Left forelimb (tissue), 1 donor: ENCODE measurements around the gene NCOA4.
A peak's percentile ranks its signal among the peaks of the same experiment; 100 is the strongest.
"Not testable (repeated sequence)": the region's sequence is repeated elsewhere in the genome, so short reads cannot be mapped to it uniquely, and the experiment has no call there.

Experiments used
- DNase-seq: peaks from one replicate; pipeline ENCODE4 v3.0.0-alpha.2; 2018; ENCODE audit warnings: low spot score

Gene NCOA4

DNA sequence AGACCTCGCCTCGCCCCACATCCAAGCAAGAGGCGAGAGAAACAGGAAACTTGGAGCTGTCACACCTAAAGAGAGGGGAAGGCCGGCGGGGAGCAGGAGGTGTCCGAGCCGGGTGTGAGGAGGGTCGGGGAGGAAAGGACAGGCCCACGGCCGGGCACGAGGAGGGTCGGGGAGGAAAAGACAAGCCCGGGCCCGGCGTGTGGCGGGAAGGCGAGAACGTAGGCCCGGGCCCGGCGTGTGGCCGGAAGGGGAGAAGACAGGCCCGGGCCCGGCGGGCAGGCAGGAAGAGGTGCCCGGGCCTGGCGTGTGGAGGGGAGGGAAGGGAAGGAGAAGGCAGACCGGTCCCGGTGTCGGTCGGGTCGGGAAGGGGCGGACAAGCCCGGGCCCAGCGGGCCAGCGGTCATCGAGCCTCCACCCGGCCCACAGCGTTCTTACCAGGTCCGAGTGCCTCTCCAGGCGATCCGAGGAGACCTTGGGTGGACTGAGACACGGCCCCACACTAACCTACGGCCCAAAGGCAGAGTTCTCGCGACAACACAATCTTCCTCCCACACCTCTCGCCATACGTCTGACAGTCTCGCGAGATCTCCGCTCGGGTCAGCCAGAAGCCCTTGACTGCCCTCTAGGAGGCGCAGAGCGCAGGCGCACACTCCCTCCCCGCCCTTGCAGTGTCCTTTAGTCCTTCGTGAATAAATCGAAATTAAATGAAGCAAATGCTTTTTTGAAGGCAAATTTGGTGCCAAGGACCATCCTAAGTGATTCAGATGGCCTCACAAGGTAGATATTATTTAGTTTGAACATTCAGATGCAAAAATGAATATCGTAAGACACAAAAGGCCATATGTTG, at the start of gene NCOA4:
TSS of gene NCOA4 (minus strand) at position 533 of the 847 bp plus-strand sequence. CDS start 13,943 bp downstream, outside the sequence.
- DNase-seq = peak; percentile 96

DNA sequence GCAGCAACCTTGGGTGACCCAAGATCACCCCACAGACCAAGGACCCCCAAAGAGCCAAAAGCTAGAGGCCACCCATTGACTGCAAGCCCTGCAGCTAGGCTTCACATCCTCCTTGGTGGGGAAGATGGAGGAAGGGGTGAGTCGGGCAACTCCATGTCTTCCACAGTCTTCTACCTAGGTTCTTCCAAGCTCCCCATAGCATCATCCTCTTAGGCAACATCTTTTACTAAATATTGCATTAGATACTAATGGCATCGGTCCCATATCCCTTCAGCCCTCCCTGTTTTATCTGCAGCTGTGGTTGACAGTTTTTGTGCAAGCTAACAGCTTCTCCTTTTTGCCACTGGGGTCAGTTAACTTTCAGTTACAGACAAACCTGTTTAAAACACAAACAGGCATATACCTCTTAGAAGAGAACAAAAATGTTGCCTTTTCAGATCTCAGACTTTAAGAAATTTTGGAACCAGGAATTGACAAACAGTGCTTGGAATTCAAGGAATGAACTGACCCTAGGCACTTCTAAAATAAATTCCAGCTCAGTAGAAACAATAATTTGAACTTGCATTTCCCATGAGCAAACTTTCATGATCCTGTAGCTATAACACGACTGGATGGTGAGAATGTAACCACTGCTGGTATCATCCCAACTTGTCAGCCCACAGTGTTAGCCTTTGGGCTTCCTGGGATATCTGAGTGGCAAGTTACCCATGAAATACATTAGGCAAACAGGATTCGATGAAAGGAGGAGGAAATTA, 49.6 kb upstream of the NCOA4 start:
- DNase-seq = no peak

DNA sequence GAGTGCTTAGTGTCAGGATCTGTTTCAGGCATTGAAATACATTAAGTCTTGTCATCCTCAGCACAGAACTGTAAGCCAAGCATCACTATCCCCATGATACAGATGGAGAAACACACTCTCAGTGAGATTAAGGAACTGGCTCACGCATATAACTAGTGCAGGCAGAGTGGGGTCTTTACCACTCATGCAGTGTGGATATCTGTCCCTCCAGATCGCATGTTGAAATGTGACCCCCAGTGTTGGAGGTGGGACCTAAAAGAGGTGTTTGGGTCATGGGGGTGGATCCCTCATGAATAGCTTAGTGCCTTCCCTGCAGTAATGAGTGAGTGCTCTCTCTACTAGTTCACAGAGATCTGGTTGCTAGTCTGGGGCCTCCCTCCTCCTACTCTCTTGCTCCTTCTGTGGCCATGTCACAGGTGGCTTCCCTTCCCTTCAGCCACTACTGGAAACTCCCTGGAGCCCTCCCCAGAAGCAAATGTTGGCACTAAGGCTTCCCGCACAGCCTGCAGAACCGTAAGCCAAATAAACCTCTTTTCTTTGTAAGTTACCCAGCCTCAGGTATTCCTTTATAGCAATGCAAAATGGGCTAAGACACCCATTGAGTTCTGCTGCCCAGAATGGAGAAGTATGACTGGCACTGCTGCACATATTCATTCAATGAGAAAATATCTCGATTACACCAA, 47.4 kb upstream of the NCOA4 start:
- no peak for DNase-seq

DNA sequence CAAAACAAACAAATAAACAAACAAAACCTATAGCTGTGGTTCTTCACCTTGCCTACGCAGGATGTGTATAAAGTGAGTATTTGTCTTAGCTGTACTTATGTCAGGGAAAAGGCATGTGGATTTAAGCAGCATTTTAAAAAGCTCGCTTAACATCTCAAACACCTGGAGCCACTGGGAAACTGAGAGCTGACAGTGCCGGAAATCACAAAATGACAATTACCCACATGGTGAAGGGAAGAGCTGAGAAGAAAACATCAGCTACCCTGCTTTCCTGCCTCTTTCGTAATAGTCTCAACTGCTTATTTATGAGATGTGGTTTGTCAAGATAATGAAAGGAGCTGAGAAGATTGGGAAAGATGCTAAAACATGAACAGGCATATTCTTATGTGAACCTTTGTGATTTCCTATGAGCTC, 46.7 kb upstream of the NCOA4 start:
- no peak for DNase-seq

DNA sequence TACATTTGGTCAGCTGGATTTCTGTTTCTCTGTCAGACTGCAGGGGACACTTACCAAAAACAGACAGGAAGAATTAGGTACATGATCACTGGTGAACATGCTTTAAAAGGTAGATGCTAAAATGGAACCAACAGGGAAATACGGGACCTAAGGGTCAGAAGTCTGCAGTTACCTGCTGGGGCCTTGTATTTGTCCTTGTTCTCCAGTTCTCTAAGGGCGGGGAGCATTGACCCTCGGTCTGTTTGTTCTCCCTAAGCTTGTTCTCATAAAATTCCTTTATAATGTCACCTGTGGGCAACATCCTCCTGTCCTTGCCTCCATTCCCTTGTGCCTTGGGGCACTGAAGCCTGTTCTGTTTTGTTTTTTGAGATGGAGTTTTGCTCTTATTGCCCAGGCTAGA, 45.4 kb upstream of the NCOA4 start:
- DNase-seq = no peak

DNA sequence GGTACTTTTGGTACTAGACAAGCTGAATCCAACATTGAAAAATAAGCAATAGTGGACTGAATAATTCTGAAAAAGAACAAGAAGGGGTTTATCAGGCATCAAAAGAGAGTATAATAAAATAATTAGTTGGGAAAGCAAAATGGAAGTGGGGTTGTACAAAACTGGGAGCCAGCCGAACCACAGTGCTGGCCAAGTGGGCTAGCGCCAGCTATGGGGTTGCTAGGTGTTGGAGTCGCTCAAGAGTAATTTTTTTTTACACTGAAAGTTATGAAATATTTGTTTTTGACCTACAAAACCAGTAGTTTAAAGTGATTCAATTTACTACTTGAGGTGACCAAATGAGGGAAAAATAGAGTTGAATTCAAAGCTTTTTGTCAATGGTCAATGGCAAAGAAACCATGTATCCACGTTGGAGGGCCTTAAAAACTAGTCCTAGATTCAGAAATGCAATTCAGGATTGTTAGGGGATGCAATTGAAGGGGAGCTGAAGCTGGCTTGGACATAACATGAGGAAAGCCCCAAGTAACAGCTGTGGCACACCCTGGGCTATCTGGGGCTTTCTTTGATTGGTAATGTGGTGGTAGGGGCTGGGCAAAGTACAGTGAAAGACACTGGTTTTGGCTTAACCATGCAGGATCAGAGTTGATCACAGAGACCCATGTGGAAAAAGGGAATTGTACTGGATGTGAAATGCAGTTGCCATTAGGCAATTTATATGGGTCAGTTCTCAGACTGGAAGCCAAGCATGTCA, 43.9 kb upstream of the NCOA4 start:
- no peak for DNase-seq

DNA sequence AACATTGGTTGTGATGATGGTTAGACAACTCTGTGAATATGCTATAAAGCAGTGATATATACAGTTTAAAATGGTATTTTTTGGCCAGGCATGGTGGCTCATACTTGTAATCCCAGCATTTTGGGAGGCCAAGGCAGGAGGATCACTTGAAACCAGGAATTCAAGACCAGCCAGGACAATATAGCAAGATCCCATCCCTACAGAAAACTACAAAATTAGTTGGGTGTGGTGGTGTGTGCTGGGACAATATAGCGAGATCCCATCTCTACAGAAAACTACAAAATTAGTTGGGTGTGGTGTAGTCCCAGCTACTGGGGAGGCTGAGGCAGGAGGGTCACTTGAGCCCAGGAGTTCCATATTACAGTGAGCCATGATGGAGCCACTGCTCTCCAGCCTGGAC, 43.1 kb upstream of the NCOA4 start:
- no peak for DNase-seq

DNA sequence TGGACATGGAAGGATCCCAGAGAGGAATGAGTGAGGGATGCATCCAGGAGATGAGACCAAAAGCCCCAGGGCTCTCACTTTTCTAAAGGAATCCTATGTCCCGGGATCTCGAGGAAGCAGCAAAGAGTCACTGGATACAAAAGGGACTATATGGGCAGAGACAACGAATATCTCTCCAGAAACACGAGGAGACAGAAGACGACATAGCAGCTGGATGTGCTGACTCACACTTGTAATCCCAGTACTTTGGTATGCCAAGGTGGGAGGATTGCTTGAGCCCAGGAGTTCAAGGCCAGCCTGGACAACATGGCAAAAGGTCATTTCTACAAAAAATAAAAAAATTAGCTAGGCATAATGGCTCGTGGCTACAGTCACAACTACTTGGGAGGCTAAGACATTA, 40.3 kb upstream of the NCOA4 start:
- no peak for DNase-seq

DNA sequence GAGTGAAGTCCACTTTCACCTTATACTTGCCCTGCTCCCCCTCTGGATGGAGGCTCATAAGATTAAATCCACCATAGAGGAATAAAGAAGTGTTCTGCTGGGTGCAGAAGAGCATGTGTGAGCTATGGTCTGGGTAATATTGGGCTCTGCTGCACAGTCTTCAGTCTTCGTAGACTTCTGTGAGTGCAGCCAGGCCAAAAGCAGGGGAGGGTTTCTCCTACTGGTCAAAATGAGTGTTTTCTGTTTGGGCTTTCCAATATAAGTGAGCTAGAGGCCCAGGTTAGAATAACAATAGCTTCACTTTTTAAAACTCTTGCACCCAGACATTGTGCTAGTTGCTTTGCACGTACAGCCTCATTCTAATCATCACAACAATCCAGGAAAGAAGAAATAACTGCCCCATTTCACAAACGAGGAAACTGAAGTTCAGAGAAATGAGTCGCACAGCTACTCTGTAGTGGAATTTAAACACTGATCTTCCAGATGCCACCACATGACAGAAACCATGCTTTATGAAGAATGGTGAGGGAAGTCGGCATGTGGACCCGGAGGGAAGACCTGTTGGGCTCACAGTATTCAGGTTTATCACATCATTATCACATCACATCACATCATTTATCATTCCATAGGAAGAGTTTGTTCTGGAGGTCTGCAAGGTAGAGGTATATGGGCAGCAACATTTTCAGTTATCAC, 39.5 kb upstream of the NCOA4 start:
- DNase-seq = no peak

DNA sequence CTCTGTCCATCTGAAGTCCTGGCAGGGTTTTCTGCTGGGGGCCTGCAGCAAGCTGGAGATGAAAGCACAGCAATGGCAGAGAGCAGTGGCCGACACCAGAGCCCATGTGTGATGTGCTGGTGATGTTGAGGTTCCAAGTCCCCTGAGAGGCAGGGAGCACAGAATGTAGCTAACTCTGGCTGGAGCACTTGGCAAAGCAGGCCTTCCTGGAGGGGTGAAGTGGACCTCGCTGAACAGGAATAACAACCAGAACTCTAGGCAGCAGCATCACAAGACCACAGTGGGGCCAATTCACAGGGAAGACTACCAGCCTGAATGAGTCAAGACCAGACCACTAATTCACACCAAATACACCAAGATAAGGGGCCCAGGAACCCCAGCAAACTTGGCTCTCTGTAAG, 38.5 kb upstream of the NCOA4 start:
- no peak for DNase-seq

DNA sequence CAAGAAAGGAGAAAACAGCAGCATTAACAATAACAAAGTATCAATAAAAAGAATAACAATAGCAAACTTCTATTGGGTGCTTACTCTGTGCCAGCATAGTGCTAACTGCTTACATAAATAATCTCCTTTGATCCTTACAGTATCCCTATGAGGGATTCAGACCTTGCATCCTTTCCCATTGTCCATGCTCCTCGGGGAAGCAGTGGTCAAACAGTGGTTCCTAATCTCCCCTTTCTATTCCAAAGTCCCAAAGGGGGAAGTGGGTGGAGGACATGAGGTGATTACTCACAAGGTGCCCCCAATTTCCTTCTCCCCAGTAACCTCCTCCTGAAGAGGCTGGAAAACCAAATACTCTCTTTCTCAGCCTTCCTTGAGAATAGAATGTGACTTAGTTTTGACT, 37.7 kb upstream of the NCOA4 start:
- no peak for DNase-seq

DNA sequence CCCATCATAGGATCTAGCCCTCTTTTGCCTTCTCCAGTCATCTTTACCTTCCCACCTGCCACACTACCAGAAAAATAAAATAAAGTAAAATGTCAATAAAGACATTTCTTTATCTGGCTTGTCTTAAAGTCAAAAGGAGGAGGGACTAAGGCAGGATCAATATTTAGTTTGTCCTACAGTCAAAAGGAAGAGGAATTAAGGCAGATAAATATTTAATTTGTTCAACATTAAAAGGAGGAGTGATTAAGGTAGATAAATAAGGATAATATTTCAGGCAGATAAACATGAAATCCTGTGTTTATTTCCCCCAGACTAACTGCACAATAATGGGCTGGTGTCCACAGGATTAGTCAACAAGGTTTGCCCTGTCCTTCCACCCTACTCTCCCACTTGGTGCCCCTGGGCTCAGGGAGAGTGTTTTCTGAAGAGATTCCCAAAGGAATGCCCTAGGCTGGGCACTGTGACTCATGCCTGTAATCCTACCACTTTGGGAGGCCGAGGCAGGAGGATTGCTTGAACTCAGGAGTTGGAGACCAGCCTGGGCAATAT, 33.9 kb upstream of the NCOA4 start:
- DNase-seq = no peak

DNA sequence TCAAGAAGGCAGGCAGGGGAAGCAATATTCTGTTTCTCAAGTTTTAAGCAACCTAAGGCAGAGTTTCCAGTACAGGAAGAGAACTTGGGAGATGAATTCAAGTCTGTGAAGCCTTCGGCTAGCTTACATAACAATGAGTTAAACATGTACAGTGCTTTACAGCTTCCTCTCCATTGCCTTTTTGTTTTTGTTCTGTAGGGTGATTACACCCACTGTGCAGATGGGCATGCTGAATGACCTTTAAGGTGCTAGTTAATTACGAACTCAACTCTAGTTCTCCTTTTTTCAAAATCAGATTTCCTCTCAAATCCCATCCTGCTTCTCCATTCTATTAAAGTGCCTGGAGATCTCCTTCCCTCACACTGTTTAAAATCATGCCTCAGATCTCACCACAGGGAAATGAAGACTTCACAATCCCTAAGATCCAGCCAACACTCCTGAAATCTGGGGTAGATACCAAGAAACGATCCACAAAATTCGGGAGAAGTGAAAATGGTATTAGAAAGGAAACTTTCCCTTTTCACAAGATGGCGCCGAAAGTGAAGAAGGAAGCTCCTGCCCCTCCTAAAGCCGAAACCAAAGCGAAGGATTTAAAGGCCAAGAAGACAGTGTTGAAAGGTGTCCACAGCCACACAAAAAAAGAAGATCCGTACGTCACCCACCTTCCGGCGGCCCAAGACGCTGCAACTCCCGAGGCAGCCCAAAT, 32.5 kb upstream of the NCOA4 start:
- DNase-seq = no peak

DNA sequence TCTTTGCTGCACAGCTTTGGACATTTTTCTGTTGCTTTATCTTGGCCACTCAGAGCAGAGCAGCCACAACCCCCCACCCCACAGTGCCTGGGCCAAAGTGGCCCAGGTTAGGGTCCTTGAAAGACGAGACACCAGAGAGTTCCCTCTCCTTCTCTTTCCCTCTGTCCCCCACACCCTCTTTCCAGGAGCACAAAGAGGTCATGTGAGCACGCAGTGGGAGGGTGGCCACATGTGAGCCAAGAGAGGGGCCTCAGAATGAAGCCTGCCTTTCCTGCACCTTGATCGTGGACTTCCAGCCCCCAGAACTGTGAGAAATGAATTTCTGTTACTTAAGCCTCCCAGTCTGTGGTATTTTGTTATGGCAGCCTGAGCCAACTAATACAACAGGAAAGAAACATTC, 30.3 kb upstream of the NCOA4 start:
- DNase-seq = no peak

DNA sequence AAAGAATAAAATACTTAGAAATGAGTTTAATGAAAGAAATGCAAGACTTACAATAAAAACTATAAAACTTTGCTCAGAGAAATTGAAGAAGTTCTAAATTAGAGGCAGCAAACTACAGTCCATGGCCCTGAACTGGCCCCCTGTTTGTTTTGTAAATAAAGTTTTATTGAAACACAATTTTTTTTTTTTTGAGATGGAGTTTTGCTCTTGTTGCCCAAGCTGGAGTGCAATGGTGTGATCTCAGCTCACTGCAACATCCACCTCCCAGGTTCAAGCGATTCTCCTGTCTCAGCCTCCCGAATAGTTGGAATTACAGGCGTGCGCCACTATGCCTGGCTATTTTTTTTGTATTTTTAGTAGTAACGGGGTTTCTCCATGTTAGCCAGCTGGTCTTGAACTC, 27.5 kb upstream of the NCOA4 start:
- not testable (repeated sequence) for DNase-seq

DNA sequence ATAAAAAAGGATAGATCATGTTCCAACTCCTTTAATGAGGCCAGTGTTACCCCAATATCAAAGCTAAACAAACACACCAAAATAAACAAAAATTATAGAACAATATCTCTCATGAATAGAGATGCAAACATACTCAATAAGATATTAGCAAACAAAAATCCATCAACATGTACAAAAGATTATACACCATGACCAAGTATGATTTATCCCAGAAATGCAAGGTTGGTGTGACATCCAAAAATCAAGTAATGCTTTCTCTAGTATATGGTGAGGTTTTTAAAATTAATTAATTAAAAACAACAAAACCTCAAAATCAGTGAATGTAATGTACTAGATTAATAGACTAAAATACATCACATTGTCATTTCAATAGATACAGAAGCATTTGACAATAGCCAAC, 26.6 kb upstream of the NCOA4 start:
- no peak for DNase-seq

DNA sequence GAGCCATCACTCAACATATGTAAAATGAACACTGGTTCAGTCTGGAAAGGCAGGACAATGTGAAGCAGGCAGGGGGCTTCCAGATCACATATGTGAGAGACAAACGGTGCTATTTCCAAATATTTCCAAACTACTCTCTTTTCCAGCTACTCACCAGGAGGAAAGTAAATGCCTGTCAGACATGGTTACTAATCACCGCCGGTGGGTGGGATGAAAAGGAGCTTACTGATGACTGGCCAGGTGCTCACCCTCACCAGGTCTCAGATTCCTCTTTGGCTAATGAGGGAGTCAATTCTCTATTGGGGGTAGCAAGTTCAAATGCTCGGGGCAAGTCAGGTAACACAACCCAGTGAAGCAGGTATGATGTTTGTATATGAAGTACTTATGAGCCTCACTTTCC, 25.3 kb upstream of the NCOA4 start:
- no peak for DNase-seq

DNA sequence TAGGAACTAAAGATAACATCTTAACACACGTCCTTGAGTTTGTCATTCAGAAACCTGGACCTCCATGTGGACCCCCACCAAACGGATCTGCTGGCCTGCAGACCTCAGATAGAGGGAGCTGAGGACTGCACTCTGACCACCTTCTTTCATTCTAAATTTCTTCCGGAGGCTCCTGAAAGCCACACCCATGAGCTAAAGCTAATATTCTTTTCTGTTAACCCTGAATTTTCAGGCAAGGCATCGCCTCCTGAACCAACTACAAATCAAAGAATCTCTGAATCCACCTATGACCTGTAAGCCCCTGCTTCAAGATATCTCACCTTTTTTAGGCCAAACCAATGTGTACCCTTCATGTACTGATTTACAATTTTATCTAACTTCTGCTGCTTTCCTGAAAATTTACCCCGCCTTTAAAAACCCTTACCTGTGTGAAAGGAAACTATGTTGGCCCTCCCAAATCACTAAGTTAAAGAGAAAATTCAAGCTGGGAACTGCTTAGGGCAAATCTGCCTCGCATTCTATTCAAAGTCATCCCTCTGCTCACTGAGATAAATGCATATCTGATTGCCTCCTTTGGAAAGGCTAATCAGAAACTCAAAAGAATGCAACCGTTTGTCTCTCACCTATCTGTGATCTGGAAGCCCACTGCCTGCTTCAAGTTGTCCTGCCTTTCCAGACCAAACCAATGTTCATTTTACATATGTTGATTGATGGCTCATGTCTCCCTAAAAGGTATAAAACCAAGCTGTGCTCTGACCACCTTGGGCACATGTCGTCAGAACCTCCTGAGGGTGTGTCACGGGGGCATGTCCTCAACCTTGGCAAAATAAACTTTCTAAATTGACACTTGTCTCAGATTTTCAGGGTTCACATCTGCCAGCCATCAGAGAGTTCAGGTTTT, 23.4 kb upstream of the NCOA4 start:
- no peak for DNase-seq

DNA sequence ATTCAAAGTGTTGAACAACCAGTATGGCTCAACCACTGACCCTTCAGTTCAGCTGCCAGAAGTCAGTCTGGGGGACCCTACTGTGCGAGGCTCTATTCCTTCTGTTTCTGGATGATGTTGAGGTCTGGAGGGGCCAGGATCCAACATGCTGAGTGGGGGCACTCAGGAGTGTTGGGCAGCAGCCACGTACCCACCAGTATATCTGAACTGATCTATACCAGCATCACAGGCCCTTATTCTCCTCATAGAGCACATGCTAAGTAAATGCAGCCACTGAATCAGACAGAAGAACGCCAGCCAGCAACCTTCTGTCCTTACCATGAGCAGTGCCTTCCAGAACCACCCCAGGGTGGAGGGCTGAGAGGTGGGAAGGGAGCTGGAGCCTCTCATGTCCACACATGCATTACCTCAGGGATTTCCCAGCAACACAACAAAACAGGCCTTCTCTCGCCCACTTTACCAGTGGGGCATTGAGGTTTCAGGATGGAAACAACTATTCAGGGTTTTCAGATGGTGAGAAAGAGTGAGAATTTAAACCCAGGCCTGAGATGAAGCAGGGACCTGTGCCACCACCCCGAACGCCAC, 22.5 kb upstream of the NCOA4 start:
- DNase-seq = no peak
